D721Med (cell line): ENCODE measurements around the gene RPL22.

Source experiments
- DNase-seq: peaks from one replicate; pipeline ENCODE4 v3.0.0; 2011; ENCODE audit warnings: low spot score; ENCODE audit not compliant: insufficient read length
- FAIRE-seq: peaks from 2 replicates; lab custom pipeline; 2011; peaks lifted over from hg19 to GRCh38; lab: Jason Lieb, UNC
- TF ChIP-seq, protein P1 (sequence below): IDR thresholded peaks from 2 replicates; pipeline ENCODE4 v1.5.1; 2012; ENCODE audit warnings: mild to moderate bottlenecking, control low read depth; ENCODE audit not compliant: insufficient read depth; ENCODE audit errors: missing control alignments

RPL22 gene

DNA sequence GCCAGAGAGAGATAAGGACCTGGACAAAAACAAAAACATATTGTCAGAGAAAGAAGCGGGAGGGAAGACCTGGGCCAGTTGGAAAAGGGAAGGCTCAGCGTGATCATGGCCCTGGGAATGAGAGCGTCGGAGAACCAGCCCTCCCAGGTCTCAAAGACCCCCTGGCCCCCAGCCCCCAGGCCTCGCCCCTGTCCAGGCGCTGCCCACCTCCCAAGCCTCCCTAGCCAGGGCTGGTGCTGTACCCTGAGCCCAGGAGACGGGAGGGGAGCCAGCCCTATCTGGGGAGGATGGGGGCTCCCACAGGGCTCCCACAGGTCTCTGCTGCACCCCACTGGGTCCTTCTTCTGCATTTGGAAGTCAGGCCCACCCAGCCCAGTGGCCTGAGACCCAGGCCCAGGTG lies 34.4 kb downstream of the RPL22 start:
- DNase-seq (no peak), FAIRE-seq (no peak)
- TF ChIP-seq, protein P1, sequence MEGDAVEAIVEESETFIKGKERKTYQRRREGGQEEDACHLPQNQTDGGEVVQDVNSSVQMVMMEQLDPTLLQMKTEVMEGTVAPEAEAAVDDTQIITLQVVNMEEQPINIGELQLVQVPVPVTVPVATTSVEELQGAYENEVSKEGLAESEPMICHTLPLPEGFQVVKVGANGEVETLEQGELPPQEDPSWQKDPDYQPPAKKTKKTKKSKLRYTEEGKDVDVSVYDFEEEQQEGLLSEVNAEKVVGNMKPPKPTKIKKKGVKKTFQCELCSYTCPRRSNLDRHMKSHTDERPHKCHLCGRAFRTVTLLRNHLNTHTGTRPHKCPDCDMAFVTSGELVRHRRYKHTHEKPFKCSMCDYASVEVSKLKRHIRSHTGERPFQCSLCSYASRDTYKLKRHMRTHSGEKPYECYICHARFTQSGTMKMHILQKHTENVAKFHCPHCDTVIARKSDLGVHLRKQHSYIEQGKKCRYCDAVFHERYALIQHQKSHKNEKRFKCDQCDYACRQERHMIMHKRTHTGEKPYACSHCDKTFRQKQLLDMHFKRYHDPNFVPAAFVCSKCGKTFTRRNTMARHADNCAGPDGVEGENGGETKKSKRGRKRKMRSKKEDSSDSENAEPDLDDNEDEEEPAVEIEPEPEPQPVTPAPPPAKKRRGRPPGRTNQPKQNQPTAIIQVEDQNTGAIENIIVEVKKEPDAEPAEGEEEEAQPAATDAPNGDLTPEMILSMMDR: no peak

DNA sequence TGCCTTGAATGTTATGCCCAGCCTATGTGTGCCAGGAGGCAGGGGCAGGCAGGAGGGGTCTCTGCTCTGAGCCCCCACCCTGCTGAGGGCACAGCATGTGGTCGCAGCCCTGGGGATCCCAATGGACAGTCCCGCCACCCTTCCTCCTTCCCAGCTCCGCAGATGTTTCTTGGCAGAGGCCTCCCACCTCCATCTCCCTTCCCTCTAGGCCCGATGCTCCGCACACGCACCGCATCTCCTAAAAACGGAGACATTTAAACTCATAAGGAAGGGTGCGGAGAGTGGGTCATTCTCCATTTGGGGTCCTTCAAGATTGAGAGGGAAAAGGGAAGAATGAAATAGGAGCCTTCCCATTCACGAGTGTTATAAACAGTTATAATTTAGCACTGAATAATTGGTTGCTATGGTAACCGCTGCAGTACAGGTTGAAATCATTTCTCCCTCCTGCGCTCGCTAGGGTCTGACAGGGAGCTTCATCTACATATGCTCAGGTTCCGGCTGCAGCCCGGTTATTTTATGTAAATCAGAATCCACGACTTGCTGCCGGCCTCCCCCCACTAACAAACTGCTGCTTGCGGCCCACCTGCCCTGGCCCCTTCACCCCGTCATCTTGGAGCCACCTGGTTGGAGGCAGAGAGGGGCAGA lies 35.3 kb downstream of the RPL22 start:
- TF ChIP-seq, protein P1: no peak
- DNase-seq (no peak), FAIRE-seq (no peak)

DNA sequence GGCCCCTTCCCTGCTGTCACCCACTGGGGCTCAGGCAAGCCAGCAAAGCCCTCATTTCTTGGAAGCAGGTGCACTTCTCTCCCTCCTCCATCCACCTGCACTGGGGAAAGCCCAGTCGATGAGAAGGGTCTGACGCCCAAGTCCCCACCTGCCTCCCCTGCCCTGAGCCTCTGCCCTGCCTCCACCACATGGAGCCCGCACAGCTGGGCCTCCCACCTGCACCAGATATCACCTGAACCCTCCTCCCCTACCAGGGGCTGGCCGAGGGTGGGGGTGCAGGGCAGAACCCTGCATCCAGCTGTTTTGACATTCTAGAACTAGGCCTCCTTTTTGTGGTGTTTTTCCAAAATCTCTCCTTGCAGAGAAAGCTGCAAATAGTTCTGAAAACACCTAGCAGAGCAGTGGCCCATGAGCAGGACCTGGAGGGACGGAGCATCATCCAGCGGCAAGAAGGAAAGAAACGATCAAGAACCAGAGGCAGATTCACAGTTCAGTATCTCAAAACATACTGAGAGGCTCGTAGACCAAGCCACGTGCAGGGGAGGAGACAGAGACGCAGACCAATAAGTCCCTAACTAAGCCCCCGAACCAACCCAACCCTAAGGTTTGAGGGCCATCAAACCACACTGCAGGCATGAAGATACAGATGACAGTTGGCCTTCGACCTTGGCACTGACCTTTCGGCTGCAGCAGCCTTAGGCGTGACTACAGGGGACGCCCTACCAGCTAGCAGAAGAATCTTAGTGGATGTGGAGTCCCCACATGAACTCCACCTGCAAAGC lies 36.0 kb downstream of the RPL22 start:
- FAIRE-seq: no peak
- TF ChIP-seq, protein P1: no peak
- DNase-seq: no peak

DNA sequence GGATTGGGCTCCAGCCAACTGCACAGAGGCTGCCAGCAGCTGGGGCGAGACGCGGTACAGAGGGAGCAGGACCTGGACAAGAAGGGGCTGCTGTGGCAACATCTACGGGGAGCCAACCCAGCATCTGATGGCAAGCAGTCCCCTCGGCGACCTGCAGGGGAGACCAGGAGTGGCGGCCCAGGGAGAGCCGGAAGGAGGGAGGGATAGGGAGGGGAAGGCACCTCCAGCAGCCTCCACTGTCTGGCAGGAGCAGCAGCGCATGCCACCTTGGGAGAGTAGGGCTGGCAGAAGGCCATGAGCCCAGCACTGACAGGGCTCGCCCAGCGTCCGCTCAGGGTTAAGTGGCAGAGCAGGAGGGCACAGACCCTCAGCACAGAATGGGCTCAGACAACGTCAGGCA lies 36.6 kb downstream of the RPL22 start:
- TF ChIP-seq, protein P1: no peak
- FAIRE-seq (no peak), DNase-seq (no peak)

DNA sequence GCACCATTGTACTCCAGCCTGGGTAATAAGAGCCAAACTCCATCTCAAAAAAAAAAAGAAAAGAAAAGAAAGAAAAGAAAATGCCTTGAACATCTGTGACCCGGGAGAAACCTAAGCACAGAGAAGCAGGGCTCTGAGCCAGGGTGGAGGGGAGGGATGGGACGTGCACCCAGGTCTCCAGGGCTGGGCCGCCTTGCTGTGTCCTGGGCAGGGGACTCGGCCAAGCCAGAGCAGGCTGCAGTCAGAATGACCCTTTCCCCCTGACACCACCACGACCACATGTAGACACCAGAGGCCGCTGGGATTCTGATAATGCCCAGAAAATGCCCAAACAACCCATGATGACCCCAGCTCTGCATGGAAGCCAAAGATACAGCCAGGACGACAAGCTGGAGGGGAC lies 37.1 kb downstream of the RPL22 start:
- DNase-seq: no peak
- no peak for FAIRE-seq
- TF ChIP-seq, protein P1: no peak

DNA sequence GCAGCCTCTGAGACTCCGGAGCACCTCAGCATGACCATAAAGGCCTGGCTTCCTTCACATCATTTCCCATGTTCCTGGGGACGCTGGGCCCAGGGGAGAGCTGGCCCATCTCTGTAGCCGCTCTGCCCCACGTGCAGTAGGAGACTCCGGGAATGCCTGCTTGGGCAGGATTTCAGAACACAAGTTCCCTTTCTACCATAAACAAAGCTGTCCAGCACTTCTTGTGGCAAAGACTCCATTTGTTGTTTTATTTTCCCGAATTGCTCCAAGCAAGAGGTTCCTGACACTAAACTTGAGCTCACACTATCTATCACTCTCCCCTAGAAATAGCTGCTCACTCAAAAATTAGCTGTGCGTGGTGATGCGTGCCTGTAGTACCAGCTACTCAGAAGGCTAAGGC lies 41.2 kb downstream of the RPL22 start:
- DNase-seq: no peak
- TF ChIP-seq, protein P1: no peak
- FAIRE-seq: no peak
